ENCODE measurements around the gene FCN3. TPM values are rescaled to one million over a fixed set of nuclear protein-coding genes. Genes with fewer than 3 reads are reported as not detected.

FCN3 gene
- total and polyA plus RNA-seq, 9 of the 15 experiments (the other 6 are each of a cell fraction or from before 2014, with no cell fraction given) = 0.49 TPM; not detected in 8

GRCh38 chr1:27342778-27343638, 31.6 kb downstream of the FCN3 start (continued):
- no peak for TF ChIP-seq PTBP1 (IDR thresholded peaks at IDR 0.05; ENCODE audit: low read depth, low read length)
- TF ChIP-seq NEUROD1 (IDR thresholded peaks at IDR 0.05; ENCODE audit: borderline replicate concordance, low read depth, low read length, partially characterized antibody) = no peak
- peak; percentile 62 for TF ChIP-seq NCOA1 (IDR thresholded peaks at IDR 0.05; ENCODE audit: low read depth)
- TF ChIP-seq, protein P1, sequence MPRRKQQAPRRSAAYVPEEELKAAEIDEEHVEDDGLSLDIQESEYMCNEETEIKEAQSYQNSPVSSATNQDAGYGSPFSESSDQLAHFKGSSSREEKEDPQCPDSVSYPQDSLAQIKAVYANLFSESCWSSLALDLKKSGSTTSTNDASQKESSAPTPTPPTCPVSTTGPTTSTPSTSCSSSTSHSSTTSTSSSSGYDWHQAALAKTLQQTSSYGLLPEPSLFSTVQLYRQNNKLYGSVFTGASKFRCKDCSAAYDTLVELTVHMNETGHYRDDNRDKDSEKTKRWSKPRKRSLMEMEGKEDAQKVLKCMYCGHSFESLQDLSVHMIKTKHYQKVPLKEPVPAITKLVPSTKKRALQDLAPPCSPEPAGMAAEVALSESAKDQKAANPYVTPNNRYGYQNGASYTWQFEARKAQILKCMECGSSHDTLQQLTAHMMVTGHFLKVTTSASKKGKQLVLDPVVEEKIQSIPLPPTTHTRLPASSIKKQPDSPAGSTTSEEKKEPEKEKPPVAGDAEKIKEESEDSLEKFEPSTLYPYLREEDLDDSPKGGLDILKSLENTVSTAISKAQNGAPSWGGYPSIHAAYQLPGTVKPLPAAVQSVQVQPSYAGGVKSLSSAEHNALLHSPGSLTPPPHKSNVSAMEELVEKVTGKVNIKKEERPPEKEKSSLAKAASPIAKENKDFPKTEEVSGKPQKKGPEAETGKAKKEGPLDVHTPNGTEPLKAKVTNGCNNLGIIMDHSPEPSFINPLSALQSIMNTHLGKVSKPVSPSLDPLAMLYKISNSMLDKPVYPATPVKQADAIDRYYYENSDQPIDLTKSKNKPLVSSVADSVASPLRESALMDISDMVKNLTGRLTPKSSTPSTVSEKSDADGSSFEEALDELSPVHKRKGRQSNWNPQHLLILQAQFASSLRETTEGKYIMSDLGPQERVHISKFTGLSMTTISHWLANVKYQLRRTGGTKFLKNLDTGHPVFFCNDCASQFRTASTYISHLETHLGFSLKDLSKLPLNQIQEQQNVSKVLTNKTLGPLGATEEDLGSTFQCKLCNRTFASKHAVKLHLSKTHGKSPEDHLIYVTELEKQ (CRISPR knock-in tag; IDR thresholded peaks at IDR 0.05) = no peak
- no peak for TF ChIP-seq BCL6 (CRISPR knock-in tag; IDR thresholded peaks at IDR 0.05)
- no peak for TF ChIP-seq TAF9B (IDR thresholded peaks at IDR 0.05; ENCODE audit: partially characterized antibody)
- TF ChIP-seq KLF13 (tag; IDR thresholded peaks at IDR 0.05; ENCODE audit: borderline replicate concordance, low read depth) = no peak
- no peak for TF ChIP-seq KDM2B (CRISPR knock-in tag; IDR thresholded peaks at IDR 0.05)
- no peak for TF ChIP-seq POLR2AphosphoS5 (IDR thresholded peaks at IDR 0.05; ENCODE audit: control insufficient read depth, insufficient read depth, low read depth, low read length)
- TF ChIP-seq FOXM1 (IDR thresholded peaks at IDR 0.05; ENCODE audit: low read depth) = no peak
- peak; percentile 71; the same call in 1 of the 2 replicates for TF ChIP-seq FOXM1 (CRISPR knock-in tag; IDR thresholded peaks at IDR 0.05; ENCODE audit: low read depth)
- no peak for TF ChIP-seq PHB2 (IDR thresholded peaks at IDR 0.05; ENCODE audit: low read depth)
- TF ChIP-seq PPARD (CRISPR knock-in tag; IDR thresholded peaks at IDR 0.05) = no peak
- TF ChIP-seq GABPB1 (CRISPR knock-in tag; IDR thresholded peaks at IDR 0.05) = peak; percentile 15; the same call in 1 of the 2 replicates
- no peak for TF ChIP-seq ZNF3 (CRISPR knock-in tag; IDR thresholded peaks at IDR 0.05)
- TF ChIP-seq EGR1 (conservative IDR thresholded peaks at IDR 0.05) = peak; percentile 93
- no peak for TF ChIP-seq GTF2F1 (IDR thresholded peaks at IDR 0.05; ENCODE audit: low read depth, low read length)
- TF ChIP-seq RBM22 (IDR thresholded peaks at IDR 0.05; ENCODE audit: low read depth, low read length, poor library complexity, severe bottlenecking) = no peak
- no peak for TF ChIP-seq HNRNPUL1 (IDR thresholded peaks at IDR 0.05; ENCODE audit: low read length)
- no peak for TF ChIP-seq TRIM28 (IDR thresholded peaks at IDR 0.05)
- TF ChIP-seq E2F6 (IDR thresholded peaks at IDR 0.05; ENCODE audit: borderline replicate concordance in 1 of 2, extremely low read depth in 1 of 2, insufficient read depth in 1 of 2, insufficient read length in 1 of 2, low read depth in 1 of 2, low read length in 1 of 2, poor library complexity in 1 of 2, severe bottlenecking in 1 of 2) = peak; percentile 60 to 84
- no peak for TF ChIP-seq SMARCB1 (IDR thresholded peaks at IDR 0.05; ENCODE audit: insufficient read length, low read depth)
- TF ChIP-seq RBBP5 (IDR thresholded peaks at IDR 0.05; ENCODE audit: borderline replicate concordance, insufficient read depth, low read length, poor library complexity, severe bottlenecking) = no peak
- no peak for TF ChIP-seq BMI1 (IDR thresholded peaks at IDR 0.05; ENCODE audit: low read length)
- no peak for TF ChIP-seq ZNF717 (CRISPR knock-in tag; IDR thresholded peaks at IDR 0.05)
